GM13976 (cell line): ENCODE data around the gene TMPRSS9.
"Not testable (repeated sequence)": the region's sequence is repeated elsewhere in the genome, so short reads cannot be mapped to it uniquely, and the experiment has no call there.

ENCODE experiments used
- DNase-seq: peaks from one replicate; pipeline ENCODE4 v3.0.0; 2012; ENCODE audit warnings: low spot score
- in situ Hi-C: fragments of 300-500 bp; cut with MboI; formaldehyde crosslinking; loops from one replicate; pipeline ENCODE4 v1.12.0; 2022; ENCODE audit warnings: low sequenced_read_pairs, mixed read lengths, inconsistent platforms; ENCODE audit not compliant: unreplicated experiment
- TF ChIP-seq, protein P1 (sequence below): IDR thresholded peaks from 2 replicates; pipeline ENCODE4 v1.5.1; 2012; ENCODE audit warnings: borderline replicate concordance, mild to moderate bottlenecking; ENCODE audit not compliant: insufficient read depth; ENCODE audit errors: extremely low read depth, missing control alignments, control extremely low read depth

Gene TMPRSS9

DNA sequence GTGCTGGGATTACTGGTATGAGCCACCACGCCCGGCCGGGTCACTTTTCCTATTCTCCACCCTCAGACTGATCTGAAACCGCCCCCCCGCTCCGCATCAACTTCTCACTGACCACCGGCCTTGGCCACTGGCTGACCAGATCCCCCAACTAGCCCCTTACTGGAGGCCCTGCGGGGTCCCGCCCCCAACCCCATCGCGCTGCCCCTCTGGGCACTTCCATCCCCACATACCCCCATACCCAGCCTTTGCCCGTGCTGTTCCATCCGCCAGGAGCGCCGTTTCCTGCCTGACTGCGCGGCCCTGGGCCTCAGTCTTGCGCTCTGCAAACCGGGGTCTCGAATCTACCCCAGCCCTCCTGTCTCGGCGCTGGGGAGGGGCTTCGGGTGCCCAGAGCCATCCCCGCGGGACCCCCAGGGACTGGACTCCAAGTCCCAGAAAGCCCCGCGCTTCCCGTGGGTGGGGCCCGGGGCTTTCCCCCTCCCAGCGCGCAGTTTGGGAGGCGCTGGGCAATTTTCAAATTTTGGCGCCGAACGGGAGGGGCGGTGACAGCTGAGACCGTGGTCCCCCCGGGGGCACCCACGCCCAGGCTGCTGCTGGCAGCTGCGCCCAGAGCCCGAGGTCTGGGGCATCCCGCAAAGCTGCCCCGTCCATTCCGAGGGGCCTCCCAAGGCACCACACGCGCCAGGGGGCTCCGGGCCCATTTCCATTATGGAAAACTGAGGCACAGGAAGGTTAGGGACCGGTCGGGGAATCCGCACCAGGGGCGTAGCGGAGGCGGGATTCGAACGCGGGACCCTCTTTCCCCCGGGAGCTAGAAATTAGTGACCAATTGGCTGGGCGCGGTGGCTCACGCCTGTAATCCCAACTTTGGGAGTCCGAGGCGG is 101.9 kb downstream of the TMPRSS9 start:
- in situ Hi-C loops = no loop called here
- peak; percentile 92 for DNase-seq
- TF ChIP-seq, protein P1, sequence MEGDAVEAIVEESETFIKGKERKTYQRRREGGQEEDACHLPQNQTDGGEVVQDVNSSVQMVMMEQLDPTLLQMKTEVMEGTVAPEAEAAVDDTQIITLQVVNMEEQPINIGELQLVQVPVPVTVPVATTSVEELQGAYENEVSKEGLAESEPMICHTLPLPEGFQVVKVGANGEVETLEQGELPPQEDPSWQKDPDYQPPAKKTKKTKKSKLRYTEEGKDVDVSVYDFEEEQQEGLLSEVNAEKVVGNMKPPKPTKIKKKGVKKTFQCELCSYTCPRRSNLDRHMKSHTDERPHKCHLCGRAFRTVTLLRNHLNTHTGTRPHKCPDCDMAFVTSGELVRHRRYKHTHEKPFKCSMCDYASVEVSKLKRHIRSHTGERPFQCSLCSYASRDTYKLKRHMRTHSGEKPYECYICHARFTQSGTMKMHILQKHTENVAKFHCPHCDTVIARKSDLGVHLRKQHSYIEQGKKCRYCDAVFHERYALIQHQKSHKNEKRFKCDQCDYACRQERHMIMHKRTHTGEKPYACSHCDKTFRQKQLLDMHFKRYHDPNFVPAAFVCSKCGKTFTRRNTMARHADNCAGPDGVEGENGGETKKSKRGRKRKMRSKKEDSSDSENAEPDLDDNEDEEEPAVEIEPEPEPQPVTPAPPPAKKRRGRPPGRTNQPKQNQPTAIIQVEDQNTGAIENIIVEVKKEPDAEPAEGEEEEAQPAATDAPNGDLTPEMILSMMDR = no peak

DNA sequence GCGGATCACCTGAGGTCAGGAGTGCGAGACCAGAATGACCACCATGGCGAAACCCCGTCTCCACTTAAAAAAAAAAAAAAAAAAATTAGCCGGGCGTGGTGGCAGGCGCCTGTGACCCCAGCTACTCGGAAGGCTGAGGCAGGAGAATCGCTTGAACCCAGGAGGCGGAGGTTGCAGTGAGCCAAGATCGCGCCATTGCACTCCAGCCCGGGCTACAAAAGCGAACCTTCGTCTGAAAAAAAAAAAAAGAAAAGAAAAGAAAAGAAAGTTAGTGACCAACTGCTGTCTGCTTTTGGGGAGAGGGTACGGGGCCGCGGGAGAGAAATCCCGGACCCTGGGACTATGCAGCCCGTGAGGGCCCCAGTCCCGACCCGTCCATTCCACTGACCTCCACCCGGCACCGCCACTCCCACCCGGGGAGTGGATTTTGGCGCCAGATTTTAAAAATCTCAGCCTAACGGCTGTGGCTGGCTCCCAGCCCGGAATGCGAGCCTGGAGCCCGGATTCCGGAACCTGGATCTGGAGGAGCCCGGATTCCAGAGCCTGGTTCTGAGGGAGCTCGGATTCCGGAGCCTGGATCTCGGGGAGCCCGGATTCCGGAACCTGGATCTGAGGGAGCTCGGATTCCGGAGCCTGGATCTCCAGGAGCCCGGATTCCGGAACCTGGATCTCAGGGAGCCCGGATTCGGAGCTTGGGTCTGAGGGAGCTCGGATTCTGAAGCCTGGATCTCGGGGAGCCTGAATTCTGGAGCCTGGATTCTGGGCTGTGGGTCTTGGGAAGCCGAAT is 102.8 kb downstream of the TMPRSS9 start:
- TF ChIP-seq, protein P1 = no peak
- DNase-seq = no peak
- in situ Hi-C loops = no loop called here

DNA sequence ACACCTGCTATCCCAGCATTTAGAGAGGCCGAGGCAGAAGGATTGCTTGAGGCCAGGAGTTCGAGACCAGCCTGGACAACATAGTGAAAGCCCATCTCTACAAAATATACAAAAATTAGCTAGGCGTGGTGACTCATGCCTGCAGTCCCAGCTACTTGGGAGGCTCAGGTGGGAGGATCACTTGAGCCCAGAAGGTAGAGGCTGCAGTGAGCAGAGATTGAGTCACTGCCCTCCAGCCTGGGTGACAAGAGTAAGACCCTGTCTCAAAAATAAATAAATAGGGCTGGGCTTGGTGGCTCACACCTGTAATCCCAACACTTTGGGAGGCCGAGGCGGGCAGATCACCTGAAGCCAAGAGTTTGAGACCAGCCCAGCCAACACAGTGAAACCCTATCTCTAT is 103.6 kb downstream of the TMPRSS9 start:
- DNase-seq, in situ Hi-C loops: not testable (repeated sequence)

DNA sequence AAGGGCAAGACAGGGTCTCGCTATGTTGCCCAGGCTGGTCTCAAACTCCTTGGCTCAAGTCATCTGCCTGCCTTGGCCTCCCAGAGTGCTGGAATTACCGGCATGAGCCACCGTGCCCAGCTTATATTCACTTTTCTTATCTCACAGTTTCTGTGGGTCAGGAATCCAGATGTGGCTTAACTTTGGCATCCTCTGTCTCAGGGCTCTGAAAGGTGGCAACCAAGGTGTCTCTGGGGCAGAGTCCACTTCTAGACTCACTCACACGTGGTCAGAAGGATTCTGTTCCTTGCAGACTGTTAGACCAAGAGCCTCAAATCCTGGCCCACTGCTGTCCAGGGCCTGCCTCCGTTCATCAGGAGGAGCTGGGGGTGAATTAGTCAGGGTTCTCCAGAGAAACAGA is 104.3 kb downstream of the TMPRSS9 start:
- TF ChIP-seq, protein P1 = no peak
- DNase-seq = no peak
- in situ Hi-C loops = no loop called here

DNA sequence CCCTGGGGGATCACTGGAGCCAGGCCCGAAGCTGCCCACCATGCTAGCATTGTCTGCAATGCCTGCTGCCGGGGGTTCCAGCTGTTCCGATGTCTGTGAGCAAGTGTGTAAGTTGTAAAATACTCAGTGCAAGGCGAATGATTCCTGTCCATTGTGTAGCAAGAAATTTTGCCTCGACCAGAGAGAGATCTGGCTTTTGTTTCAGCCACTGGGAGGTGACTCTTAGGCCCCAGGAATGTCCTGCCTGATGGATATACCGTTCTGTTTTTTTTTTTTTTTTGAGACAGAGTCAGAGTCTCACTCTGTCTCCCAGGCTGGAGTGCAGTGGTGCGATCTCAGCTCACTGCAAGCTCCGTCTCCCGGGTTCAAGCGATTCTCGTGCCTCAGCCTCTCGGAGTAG is 108.5 kb downstream of the TMPRSS9 start:
- TF ChIP-seq, protein P1 = no peak
- in situ Hi-C loops = no loop called here
- no peak for DNase-seq

DNA sequence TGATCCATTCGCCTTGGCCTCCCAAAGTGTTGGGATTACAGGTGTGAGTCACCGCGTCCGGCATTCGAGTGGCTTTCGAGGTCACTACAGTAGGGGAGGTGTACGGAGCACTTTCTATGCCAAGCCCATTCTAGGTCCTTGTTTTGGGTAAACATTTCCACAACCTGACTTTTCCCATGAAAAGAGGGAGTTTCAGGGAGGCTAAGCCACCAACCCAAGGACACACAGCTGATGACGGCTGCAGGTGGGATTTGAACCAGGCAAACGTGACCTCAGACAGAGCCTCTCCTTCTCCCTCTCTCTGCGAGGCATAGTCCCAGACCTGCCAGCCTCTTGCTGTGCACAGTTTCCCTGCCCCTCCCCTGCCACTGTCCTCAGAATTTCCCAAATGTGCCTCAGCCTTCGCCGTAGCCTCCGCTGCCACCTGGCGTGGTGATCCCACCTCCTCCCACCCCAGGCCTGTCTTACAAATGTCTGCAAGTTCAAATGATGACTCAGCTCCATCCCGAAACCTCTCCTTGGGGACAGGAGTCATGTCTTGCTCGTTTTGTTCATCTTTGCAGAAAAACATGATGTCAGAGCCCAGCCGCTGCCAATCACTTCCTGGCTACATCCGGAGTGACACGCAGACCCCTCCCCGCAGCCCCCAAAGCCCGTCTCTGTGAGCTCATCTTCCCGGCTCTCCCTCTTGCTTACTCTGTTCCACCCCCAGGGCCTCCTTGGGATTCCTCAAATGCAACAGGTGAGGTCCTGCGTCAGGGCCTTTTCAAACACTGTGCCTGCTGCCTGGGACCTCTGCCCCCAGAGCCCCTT is 109.2 kb downstream of the TMPRSS9 start:
- in situ Hi-C loops = no loop called here
- peak; percentile 64 for DNase-seq
- TF ChIP-seq, protein P1 = no peak

DNA sequence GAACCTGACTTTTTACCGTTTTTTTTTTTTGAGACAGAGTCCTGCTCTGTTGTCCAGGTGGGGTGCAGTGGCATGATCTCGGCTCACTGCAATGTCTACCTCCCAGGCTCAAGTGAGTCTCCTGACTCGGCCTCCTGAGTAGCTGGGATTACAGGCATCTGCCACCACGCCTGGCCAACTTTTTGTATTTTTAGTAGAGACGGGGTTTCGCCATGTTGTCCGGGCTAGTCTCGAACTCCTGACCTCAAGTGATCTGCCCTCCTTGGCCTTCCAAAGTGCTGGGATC is 109.8 kb downstream of the TMPRSS9 start:
- in situ Hi-C loops = loop anchor here (5.0 kb wide), 1 partner anchor 142 kb away; no protein-coding TSS in a partner anchor
- DNase-seq = not testable (repeated sequence)
